GM18519 (cell line): ENCODE measurements around the gene CCDC127.
"Not testable (repeated sequence)": the region's sequence is repeated elsewhere in the genome, so short reads cannot be mapped to it uniquely, and the experiment has no call there.

Experiments used
- ATAC-seq: cut with Tn5 transposase; IDR thresholded peaks from one replicate; pipeline ENCODE4 v1.9.1; 2021; ENCODE audit warnings: mild to moderate bottlenecking, moderate library complexity; ENCODE audit not compliant: unreplicated experiment, low FRiP score

CCDC127 gene

DNA sequence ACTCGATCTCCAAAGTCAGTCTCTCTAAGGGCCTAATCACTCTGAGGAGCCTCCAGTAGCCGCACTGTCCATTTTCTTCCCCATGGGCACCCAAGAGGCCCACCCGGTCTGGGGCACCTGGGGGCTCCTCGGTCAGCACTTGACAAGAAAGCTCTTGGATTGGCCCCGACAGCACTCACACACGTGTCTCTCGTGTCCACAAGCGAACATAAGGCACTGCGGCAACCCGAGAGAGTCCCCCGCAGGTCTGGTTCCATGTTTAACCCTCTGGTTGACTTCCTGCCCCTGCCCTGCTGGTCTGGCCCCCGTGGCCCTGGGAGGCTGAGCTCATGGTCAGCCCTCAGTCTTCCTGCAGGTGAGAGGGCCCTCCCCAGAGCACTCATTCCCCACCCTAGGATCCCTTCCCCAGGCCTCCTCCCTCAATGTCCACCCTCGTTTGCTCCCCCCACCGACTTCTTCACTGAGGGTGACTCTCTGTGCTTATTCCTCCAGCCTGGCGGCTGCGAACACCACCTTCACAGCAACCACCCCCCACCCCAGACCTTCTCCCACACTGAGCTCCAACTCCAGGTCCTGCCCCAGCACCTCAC, 43.0 kb downstream of the CCDC127 start:
- ATAC-seq: no peak

DNA sequence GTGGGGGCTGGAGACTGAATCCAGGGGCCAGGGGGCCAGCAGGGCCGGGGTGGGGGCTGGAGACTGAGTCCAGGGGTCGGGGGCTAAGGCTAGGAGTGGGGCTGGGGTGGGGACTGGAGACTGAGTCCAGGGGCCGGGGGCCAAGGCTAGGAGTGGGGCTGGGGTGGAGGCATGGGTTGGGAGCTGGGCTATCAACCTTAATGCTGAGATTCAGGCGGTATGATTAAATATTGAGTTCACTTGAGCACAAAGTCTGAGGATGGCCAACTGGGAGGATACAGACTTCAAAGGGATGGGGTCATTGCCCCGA, 43.7 kb downstream of the CCDC127 start:
- ATAC-seq: no peak

DNA sequence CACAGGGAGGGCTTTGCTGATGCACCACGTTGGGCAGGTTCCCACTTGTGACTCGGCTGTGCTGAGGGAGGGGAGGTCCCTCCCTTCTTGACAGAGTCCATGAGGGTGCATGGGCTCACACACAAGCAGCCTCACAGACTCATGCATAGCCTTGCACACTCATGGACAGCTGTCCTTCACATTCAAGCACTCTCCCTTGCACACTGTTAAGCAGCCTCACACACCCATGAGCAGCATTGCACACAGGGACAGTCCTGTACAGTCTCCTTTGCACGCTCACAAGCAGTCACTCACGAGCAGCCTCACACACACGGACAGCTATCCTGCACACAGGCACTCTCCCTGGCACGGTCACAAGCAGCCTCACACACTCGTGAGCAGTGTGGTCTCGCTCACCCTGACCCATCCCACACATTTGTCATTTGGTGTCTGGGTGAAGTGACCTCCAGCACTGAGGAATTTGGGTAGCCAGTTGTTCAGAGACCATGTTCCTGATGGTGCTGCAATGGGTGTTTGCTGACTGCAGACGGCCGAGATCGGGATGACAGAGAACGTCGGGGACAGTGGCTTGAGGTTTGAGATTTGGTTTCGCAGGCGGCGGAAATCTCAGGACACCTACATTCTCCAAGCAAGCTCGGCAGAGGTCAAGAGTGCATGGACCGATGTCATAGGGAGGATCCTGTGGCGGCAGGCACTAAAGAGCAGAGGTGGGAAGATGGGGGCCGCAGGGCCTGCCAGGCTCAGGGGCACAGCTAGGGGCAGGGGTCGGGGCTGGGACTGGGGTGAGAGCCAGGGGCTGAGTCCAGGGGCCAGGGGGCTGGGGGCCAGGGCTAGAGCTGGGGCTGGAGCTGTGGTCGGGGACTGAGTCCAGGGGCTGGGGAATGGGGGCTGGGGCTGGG, 44.3 kb downstream of the CCDC127 start:
- no peak for ATAC-seq

DNA sequence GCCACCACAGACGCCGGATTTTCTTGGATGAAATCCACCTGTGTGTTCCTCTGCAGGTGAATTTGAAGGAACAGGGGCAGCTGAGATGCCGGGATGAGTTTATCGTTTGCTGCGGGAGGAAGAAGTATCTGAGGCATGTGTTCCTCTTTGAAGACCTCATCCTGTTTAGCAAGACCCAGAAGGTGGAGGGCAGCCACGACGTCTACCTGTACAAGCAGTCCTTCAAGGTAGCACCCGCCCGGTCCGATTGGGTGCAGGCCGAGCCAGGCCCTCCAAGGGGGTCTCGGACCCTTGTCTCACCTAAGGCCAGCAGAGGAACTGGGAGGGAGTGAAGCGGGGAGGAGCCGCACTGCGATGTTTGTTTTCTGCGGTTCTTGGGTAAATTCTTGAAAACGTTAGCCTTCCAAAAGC, 45.1 kb downstream of the CCDC127 start:
- ATAC-seq: no peak

DNA sequence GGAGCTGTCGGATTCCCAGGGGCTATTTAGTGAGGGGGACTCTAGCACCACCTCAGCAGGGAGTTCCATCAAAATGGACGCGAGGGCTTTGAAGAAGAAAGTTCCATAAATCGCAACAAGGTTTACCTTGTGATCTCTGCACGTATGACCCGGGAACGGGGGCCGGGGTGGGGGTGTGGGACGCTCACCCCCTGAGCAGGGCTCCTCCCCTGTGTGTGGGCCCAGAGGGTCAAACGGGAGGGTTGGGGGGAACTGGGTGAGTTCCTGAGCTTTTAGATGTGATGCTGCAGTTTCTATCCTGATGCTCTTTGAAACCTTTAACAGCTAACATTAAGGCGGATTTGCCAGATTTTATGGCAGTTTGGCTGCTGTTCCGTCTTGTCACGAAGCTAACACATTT, 45.5 kb downstream of the CCDC127 start:
- no peak for ATAC-seq

DNA sequence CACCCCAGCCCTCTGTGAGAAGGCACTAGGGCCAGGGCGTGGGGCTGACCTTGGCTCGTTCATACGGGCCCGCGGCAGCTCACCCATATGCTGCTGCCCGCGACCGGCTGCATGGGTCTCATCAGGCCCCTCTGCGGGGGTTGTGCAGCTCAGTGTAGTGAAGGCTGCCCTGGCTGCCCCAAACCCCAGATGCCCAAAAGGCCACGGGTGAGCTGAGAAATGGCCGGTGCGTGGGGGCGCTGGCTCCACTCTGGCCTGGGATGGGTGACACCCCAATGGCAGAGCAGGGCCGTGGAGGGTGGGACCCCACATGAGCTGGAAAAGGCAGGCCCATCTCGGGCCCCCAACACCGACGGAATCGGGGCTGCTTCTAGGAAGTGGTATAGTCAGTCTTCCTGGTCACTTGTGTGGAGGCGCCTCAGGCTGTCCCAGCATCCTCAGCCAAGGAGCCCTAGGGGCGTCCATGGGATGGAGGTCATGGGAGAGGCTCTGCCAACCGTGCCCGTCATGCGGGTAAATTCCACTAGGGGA, 46.1 kb downstream of the CCDC127 start:
- ATAC-seq: no peak

DNA sequence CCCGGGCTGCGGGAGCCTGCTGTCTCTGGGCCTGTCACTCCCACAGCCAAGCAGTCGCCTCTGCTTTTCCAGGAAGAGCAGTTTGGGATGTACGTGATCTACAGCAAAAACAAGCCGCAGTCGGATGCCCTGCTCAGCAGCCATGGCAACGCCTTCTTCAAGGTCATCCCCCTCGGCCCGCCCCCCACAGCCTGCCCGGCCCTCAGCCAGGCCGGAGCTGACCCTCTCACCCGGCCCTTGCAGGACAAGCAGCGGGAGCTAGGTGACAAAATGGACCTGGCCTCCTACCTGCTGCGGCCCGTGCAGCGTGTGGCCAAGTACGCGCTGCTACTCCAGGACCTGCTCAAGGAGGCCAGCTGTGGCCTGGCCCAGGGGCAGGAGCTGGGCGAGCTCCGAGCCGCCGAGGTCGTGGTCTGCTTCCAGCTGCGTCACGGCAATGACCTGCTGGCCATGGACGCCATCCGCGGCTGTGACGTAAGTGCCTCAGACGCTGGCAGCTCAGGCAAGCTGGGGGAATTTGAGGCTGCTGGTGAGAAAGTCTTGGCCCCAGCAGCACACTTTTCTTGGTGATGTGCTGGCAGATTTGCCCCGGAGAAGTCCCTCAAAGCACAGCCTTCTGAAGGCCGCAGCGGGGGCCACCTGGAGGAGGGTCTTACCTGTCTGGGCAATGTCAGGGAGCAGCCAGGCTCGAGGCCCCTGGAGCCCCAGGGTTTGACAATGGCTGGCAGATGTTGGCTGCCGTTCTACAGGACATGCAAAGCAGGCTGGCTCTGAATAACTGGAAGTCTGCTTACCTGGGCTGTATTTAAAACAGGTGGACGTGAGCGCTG, 46.8 kb downstream of the CCDC127 start:
- ATAC-seq: no peak

DNA sequence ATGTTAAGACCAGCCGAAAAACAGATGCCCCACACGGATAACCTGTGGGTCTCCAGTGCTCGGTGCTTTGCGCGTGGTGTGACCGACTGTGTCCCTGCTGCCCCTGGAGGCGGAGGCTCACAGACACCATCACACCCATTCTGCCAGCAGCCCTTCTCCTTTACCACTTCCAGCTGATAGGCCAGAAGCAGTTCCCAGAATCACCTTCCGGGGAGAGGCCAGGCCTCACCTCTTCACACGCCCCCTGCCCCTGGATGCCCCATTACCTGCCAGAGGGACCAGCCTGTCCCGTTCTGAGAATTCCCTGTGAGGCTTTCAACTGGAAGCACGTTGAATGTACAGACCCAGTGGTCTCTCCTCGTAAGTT, 48.2 kb downstream of the CCDC127 start:
- no peak for ATAC-seq

DNA sequence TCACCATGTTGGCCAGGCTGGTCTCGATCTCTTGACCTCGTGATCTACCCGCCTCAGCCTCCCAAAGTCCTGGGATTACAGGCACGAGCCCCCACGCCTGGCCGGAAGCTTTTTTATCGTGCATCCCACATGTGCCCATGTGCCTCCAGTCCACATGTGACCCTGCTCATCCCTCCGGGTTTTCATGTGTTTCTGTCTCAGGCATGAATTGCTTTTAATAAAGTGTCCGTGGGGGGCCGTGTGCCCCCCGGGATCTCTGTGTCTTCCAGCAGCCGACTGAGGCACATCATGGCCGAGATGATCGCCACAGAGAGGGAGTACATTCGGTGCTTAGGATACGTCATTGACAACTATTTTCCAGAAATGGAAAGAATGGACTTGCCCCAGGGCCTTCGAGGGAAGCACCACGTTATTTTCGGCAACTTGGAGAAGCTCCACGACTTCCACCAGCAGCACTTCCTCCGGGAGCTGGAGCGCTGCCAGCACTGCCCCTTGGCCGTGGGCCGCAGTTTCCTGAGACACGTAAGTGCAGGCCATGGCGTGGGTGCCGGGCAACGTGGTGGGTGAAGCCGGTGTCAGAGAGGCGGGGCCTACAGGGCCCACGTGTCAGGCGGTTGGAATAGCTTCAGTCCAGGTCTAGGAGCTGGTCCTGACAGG, 48.8 kb downstream of the CCDC127 start:
- no peak for ATAC-seq

DNA sequence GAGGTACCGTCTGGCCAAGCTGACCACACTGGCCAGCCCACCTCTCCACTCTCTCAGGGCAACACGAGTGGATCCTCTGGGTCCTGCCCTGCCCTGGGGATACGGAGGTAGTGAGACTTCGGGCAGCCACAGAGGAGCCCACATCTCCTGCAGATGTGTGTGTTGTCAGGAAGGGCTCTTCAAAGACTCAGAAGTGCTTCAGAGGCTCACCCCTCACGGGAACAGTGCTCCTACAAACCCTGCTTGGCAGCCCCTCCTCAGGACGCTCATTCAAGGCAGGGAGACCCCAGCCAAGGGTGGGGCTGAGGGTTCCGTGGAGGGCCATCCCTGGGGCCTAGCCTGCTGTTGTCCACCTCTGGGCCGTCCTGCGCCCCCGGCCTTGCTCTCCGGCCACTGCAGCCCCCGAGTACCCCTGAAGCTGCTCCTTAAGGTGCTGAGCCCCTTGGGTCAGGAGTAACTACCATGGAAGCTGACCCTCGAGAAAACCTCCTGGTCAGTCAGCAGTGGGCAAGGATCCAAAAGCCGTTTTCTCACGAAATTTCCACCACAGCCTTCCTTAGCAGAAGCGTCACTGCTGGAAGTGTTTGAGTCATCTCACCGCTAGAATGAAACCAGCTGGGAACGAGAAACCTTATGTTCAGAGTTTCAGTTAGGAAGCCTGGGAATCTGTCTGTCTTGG, 49.8 kb downstream of the CCDC127 start:
- ATAC-seq: no peak

DNA sequence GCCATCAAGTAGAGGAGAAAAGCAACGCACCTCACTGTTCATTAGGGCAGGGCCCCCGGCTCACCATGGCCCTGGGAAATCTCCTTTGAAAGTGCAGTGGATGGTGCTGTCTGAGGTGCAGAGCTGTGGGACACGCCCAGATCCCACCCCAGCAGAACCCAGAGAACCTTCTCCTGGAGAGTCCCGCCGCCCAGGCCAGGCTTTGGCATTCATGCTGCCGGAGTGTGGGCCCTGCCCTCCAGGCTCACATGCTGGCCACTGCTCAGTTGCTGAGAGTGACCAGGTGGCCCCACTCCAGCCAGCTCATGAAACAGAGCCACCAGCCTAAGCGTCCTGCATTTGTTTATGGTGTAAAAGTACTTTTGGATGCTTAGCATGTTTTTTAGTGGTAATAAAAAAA, 50.4 kb downstream of the CCDC127 start:
- no peak for ATAC-seq

DNA sequence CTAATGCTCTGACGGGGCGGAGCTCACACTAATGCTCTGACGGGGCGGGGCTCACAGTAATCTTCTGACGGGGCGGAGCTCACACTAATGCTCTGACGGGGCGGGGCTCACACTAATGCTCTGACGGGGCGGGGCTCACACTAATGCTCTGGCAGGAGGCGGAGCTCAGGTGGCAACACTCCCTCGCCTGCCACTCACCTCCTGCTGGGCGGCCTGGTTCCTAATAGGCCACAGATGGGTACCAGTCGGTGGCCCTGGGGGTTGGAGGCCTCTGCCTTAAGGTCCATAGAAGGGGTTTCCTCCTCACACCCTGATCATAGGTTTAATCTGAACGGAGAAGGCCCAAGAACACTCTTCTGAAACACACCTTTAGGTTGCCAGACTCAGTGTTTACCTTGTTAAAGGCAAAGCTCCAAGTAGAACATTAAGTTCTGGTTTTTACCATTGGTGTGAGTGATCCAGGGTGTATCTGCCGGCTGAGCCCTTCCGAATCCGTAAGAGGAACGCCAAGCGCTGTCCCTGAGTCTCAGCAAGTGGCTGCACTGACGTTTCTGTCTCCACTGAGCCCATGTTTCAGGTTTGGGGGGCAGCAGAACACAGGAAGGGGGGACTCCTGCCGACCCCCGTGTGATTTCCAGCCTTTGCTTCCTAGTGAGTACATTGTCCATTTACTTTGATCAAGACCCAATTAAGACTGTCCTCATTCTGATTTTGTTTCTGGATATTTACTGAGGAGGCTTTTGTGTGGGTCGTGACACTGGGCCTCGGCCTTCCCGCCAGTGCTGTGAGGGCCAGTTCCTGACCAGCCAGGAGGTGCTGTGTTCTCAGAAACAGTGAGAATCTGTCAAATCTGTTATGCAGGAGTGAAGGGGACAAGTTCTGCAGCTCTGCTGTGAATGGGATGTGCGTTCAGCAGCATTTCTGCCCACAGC, 51.2 kb downstream of the CCDC127 start:
- ATAC-seq: no peak

DNA sequence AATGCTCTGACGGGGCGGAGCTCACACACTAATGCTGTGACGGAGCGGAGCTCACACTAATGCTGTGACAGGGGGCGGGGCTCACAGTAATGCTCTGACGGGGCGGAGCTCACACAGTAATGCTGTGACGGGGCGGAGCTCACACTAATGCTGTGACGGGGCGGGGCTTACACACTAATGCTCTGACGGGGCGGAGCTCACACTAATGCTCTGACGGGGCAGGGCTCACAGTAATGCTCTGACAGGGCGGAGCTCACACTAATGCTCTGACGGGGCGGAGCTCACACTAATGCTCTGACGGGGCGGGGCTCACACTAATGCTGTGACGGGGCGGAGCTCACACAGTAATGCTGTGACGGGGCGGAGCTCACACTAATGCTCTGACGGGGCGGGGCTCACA, 53.2 kb downstream of the CCDC127 start:
- not testable (repeated sequence) for ATAC-seq

DNA sequence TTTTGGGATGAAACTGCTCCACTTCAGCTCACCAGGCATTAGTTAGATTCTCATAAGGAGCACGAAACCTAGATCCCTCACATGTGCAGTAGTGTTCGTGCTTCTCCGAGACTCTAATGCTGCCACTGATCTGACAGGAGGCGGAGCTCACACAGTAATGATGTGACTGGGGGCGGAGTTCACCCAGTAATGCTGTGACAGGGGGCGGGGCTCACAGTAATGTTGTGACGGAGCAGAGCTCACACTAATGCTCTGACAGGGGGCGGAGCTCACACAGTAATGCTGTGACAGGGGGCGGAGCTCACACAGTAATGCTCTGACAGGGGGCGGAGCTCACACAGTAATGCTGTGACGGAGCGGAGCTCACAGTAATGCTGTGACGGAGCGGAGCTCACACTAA, 53.7 kb downstream of the CCDC127 start:
- ATAC-seq: no peak

DNA sequence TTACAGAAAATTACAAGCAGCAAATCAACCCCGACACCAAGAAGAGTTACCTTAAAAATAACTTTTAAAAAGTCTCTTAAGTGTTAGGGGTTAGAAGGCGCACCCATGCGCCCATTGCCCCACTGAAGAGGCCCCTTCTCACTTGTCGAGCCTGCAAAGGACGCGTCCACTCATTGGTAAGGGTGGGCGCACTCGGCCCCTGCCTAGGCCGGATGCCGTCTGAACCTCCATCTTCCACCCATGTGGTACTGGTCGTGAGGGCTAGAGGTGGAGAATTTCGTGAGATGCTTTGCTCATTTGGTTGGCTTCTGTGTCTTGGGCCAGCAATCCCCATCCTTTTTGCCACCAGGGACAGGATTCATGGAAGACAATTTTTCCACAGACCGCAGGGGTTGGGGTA, 54.1 kb downstream of the CCDC127 start:
- ATAC-seq: no peak

DNA sequence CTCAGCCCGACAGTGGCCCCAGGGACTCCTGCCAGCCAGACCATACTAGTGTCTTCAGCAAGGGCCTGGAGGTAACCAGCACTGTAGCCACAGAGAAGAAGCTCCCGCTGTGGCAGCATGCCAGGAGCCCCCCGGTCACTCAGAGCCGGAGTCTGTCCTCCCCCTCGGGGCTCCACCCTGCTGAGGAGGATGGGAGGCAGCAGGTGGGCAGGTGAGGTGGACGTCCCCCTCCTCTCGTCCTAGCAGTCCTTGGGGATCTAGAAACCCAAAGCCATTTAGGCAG, 54.7 kb downstream of the CCDC127 start:
- ATAC-seq: no peak

DNA sequence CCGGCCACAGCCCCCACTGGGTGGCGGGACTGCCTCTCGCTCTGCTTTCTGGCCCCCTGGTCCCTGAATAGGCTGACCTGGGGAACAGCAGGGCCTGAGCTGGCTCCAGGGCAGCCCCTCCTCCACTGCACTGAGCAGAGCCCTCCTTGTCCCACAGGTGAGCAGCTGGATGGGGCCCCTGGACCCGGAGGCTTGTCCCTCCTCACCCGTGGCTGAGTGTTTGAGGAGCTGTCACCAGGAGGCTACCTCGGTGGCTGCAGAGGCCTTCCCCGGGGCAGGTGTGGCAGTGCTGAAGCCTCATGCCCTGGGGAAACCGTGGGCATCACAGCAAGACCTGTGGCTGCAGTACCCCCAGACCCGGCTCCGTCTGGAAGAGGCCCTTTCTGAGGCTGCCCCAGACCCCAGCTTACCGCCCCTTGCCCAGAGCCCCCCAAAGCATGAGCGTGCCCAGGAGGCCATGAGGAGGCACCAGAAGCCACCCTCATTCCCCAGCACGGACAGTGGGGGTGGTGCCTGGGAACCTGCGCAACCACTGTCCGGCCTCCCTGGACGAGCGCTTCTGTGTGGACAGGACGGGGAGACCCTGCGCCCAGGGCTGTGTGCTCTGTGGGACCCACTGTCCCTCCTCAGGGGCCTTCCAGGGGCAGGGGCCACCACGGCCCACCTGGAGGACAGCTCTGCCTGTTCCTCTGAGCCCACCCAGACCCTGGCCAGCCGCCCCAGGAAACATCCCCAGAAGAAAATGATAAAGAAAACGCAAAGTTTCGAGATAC, 55.2 kb downstream of the CCDC127 start:
- no peak for ATAC-seq

DNA sequence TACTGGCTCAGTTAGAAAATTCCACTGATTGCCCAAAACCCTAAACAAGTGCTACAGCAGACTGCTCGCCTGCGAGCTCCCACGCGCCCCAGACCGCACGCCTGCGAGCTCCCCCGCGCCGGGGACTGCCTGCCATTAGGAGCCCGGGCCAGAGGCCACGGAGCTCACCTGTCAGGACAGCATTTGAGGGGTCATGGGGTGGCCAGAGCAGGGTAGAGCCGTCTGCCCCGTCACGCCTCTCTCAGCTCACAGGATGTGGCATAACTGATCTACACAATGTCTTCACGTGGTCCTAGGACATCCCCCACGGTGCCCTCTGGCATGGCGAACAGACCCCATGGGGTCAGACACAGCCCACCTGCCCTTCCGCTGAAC, 55.8 kb downstream of the CCDC127 start:
- no peak for ATAC-seq

DNA sequence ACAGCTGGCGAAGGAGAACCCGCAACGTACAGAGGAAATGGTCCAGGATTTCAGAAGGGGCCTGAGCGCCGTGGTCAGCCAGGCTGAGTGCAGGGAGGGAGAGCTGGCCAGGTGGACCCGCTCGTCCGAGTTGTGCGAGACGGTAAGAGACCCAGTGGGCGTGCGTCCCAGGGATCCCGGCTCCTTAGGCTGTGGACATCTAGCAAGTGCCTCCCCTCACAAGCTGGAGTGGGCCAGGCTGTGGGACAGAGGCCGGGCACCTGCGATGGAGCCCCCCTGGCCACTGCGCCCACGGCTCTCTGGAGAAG, 56.2 kb downstream of the CCDC127 start:
- ATAC-seq: no peak
